NCI-H460 (cell line): Measurements from ENCODE around the gene ABCC1. TPM values are rescaled to one million over a fixed set of nuclear protein-coding genes. Genes with fewer than 3 reads are reported as not detected.
"Not testable (repeated sequence)": the region's sequence is repeated elsewhere in the genome, so short reads cannot be mapped to it uniquely, and the experiment has no call there.

Source experiments
- DNase-seq: peaks from one replicate; pipeline ENCODE4 v3.0.0-alpha.2; 2016; ENCODE audit warnings: low read depth; ENCODE audit errors: extremely low read depth
- total RNA-seq: library from RNA; depleted of rRNA; stranded (reverse); fragments of >200 nt; shearing (Covaris generic); gene quantifications from 2 replicates; pipeline ENCODE4 v1.2.3, GENCODE V29; 2014

The ABCC1 gene
- total RNA-seq, 1 experiment from 2014 or later: 27.7 TPM

GRCh38 chr16:16167927-16168326 lies 218.5 kb downstream of the ABCC1 start:
- DNase-seq: no peak

GRCh38 chr16:16168431-16168830 lies 219.0 kb downstream of the ABCC1 start:
- no peak for DNase-seq

GRCh38 chr16:16169615-16170014 lies 220.2 kb downstream of the ABCC1 start:
- no peak for DNase-seq

GRCh38 chr16:16171332-16171919 lies 222.0 kb downstream of the ABCC1 start:
- no peak for DNase-seq

- DNase-seq: no peak
Measured at GRCh38 chr16:16172991-16173390, 223.6 kb downstream of the ABCC1 start.

GRCh38 chr16:16175296-16175695 lies 225.9 kb downstream of the ABCC1 start:
- no peak for DNase-seq

- DNase-seq: no peak
Measured at GRCh38 chr16:16176328-16176727, 226.9 kb downstream of the ABCC1 start.

GRCh38 chr16:16178455-16179162 lies 229.2 kb downstream of the ABCC1 start:
- DNase-seq: no peak

GRCh38 chr16:16181748-16182147 lies 232.3 kb downstream of the ABCC1 start:
- DNase-seq: not testable (repeated sequence)

GRCh38 chr16:16182918-16183317 lies 233.5 kb downstream of the ABCC1 start:
- no peak for DNase-seq

GRCh38 chr16:16183562-16183961 lies 234.1 kb downstream of the ABCC1 start:
- no peak for DNase-seq

GRCh38 chr16:16184594-16184993 lies 235.2 kb downstream of the ABCC1 start:
- DNase-seq: no peak

- no peak for DNase-seq
Measured at GRCh38 chr16:16185095-16185494, 235.7 kb downstream of the ABCC1 start.

- no peak for DNase-seq
Measured at GRCh38 chr16:16186820-16187219, 237.4 kb downstream of the ABCC1 start.

GRCh38 chr16:16188827-16189226 lies 239.4 kb downstream of the ABCC1 start:
- no peak for DNase-seq

GRCh38 chr16:16189842-16190241 lies 240.4 kb downstream of the ABCC1 start:
- DNase-seq: no peak

GRCh38 chr16:16190546-16190945 lies 241.1 kb downstream of the ABCC1 start:
- DNase-seq: no peak

- not testable (repeated sequence) for DNase-seq
Measured at GRCh38 chr16:16190966-16191365, 241.6 kb downstream of the ABCC1 start.

- no peak for DNase-seq
Measured at GRCh38 chr16:16191493-16192167, 242.2 kb downstream of the ABCC1 start.
